Type B pancreatic cell (in vitro differentiated cells): Measurements from ENCODE around the gene LGR6. TPM values are rescaled to one million over a fixed set of nuclear protein-coding genes. Genes with fewer than 3 reads are reported as not detected.

Experiments
- DNase-seq: peaks from one replicate; pipeline ENCODE4 v3.0.0; 2021; ENCODE audit warnings: mixed read lengths; ENCODE audit not compliant: unreplicated experiment; ENCODE audit errors: extremely low spot score
- H3K27ac Mint-ChIP-seq: 2 replicates; pipeline ENCODE4 v1.8.0; 2021; ENCODE audit warnings: mild to moderate bottlenecking, mixed read lengths
- H3K27me3 Mint-ChIP-seq: 2 replicates; pipeline ENCODE4 v1.8.0; 2021; ENCODE audit warnings: mixed read lengths
- H3K36me3 Mint-ChIP-seq: 2 replicates; pipeline ENCODE4 v1.8.0; 2021; ENCODE audit warnings: mixed read lengths
- H3K4me1 Mint-ChIP-seq: one replicate; pipeline ENCODE4 v1.8.0; 2021; ENCODE audit warnings: mixed read lengths; ENCODE audit not compliant: unreplicated experiment
- H3K4me3 Mint-ChIP-seq: 2 replicates; pipeline ENCODE4 v1.8.0; 2021; ENCODE audit warnings: mild to moderate bottlenecking, mixed read lengths
- H3K9me3 Mint-ChIP-seq: 2 replicates; pipeline ENCODE4 v1.8.0; 2021; ENCODE audit warnings: mixed read lengths
- CTCF ChIP-seq: fragments of 200-600 bp; sonication (generic); conservative IDR thresholded peaks from 2 replicates; pipeline ENCODE4 v1.5.0; 2021; ENCODE audit warnings: antibody characterized with exemption, mild to moderate bottlenecking
- total RNA-seq: library from RNA; stranded (reverse); gene quantifications from 2 replicates; pipeline ENCODE4 v1.2.1, GENCODE V29; 2021; ENCODE audit warnings: low replicate concordance

Gene LGR6
- total RNA-seq, 1 donor from 2014 or later: 2.8 TPM

- H3K36me3 Mint-ChIP-seq: no peaks in the 10 kb centered on the region
- H3K27ac Mint-ChIP-seq: no peak overlapping the region
- peaks cover 9% of the 10 kb centered on the region for H3K4me1 Mint-ChIP-seq
- no peak overlapping the region for H3K4me3 Mint-ChIP-seq
- no peak for TF ChIP-seq CTCF
- no peak for DNase-seq
- no peaks in the 10 kb centered on the region for H3K9me3 Mint-ChIP-seq
- H3K27me3 Mint-ChIP-seq: no peaks in the 10 kb centered on the region
These were observed 32.2 kb upstream of the LGR6 start for GRCh38 chr1:202161151-202162046.

- H3K9me3 Mint-ChIP-seq: no peaks in the 10 kb centered on the region
These were observed 31.6 kb upstream of the LGR6 start for GRCh38 chr1:202162047-202162417.

GRCh38 chr1:202162418-202163280 is 30.9 kb upstream of the LGR6 start:
- Mint-ChIP-seq H3K4me1 (peaks cover 20% of the 10 kb centered on the region), H3K27me3 (no peaks in the 10 kb centered on the region), H3K9me3 (no peaks in the 10 kb centered on the region), H3K4me3 (no peak overlapping the region), H3K27ac (no peak overlapping the region), H3K36me3 (no peaks in the 10 kb centered on the region)
- DNase-seq: no peak
- no peak for TF ChIP-seq CTCF

More at GRCh38 chr1:202162047-202162417, 31.6 kb upstream of the LGR6 start:
- no peak for TF ChIP-seq CTCF
- no peak overlapping the region for H3K27ac Mint-ChIP-seq
- peaks cover 14% of the 10 kb centered on the region for H3K4me1 Mint-ChIP-seq
- no peak for DNase-seq
- no peak overlapping the region for H3K4me3 Mint-ChIP-seq
- H3K27me3 Mint-ChIP-seq: no peaks in the 10 kb centered on the region
- no peaks in the 10 kb centered on the region for H3K36me3 Mint-ChIP-seq

GRCh38 chr1:202163281-202164270 is 30.0 kb upstream of the LGR6 start:
- TF ChIP-seq CTCF: no peak
- DNase-seq: no peak
- Mint-ChIP-seq H3K4me3 (no peak overlapping the region), H3K27me3 (no peaks in the 10 kb centered on the region), H3K36me3 (no peaks in the 10 kb centered on the region), H3K4me1 (peaks cover 20% of the 10 kb centered on the region), H3K9me3 (no peaks in the 10 kb centered on the region), H3K27ac (peak overlapping the region; percentile 33)
